Stimulated activated CD4-positive, alpha-beta T cell treated with anti-CD3 and anti-CD28 coated beads, Interleukin-4, amount 100 ng/mL, for 4 hours (primary cell): ENCODE data around the gene CELF5.

Source experiments
- DNase-seq, 2 experiments: peaks; one replicate each; pipeline ENCODE4 v3.0.0-alpha.2; 2020

CELF5 gene

DNA sequence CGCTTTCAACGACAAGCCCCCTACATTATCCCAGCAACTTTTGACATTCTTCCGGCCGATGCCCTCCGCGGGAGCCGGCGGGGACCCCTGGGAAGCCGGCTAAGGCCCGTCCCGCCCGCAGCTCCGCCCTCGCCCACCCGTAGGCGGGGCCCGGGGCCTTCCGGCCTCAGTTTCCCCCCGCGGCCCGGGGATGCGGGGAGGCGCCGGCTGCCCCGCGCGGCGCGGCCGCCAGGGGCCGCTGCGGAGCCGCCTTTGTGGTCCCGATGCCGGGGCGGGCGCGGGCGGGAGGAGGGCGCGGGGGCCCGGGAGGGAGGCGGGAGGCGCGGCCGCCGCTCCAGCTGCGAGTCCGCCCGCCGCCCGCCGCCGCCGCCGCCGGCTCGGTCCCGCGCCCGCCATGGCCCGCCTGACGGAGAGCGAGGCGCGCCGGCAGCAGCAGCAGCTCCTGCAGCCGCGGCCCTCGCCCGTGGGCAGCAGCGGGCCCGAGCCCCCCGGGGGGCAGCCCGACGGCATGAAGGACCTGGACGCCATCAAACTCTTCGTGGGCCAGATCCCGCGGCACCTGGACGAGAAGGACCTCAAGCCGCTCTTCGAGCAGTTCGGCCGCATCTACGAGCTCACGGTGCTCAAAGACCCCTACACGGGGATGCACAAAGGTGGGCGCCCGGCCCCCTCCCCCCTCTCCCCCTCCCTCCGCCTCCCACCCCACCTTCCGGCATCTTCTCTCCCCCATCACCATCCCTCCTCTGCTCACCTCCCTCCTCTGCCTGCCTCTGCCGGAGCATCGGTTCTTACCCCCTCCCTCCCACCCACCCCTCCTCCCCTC lies at the start of gene CELF5:
CELF5 (plus strand) TSS at position 316 of the 823 bp plus-strand sequence; CDS start at position 395, 79 bp downstream.
- peak; percentile 58 to 67 for DNase-seq

DNA sequence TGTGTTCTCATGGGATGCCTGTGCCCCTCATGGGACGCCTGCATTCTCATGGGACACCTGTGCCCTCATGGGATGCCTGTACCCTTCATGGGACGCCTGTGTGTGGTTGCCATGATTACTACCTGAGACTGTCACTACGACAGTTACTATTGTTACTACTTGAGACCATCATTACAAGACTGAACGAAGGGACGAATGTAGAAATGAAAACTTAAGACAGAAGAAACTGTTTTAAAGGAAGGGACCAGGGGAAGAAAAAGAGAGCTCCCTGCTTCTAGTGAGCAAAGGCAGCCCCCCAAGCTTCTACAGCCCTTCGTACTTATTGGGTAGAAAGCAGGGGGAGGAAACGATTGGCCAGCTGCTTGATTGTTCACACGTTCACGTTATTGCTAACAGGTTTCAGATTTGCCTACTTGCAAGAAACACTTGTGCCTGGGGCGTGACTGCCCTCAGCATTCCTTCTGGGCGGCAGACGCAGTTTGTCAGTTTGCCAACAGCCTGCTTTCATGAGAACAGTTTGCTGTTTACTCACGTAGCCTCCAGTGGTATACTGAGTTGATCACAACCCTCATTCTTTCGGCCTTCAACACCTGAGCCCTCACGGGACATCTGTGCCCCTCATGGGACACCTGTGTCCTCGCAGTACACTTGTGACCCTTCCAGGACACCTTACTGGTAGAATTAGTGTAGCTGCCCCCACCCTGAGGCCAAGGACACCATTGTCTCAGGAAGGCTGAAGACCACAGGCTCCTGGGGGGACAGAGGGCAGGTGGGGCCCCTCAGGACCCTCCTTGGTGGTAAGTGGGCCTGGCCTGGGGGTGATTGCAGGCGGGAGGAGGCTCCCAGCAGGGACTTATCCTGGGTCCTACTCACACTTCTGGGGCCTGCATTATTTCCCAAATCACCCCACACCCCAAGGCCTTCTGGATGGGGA lies 48.4 kb upstream of the CELF5 start:
- DNase-seq, result no peak

DNA sequence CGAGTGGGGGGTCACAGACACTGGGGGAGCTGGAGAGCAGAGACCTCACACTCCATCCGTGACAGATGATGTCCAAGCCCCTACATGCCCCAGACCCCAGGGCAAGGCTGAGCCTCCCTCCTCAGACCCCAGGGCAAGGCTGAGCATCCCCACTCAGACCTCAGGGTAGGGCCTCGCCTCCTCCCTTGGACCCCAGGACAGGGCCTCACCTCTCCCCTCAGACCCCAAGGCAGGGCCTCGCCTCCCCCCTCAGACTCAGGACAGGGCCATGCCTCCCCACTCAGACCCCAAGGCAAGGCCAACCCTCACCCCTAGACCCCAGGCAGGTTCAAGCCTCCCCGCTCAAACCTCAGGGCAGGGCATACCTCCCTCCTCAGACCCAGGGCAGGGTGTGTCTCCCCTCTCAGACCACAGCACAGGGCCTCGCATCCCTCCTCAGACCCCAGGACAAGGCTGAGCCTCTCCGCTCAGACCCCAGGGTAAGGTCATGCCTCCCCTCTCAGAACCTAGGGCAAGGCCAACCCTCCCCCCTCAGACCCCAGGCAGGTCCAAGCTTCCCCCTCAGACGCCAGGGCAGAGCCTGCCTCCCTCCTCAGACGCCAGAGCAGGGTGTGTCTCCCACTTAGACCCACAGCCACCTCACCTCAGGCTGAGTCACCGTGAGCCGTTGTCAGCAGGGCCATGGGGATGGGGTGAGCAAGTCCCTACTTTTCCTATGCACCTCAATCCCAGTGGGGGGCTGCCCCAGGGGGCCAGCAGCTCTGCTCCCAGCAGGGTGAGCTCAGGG lies 47.6 kb upstream of the CELF5 start:
- DNase-seq, result peak; percentile 57 to 77

DNA sequence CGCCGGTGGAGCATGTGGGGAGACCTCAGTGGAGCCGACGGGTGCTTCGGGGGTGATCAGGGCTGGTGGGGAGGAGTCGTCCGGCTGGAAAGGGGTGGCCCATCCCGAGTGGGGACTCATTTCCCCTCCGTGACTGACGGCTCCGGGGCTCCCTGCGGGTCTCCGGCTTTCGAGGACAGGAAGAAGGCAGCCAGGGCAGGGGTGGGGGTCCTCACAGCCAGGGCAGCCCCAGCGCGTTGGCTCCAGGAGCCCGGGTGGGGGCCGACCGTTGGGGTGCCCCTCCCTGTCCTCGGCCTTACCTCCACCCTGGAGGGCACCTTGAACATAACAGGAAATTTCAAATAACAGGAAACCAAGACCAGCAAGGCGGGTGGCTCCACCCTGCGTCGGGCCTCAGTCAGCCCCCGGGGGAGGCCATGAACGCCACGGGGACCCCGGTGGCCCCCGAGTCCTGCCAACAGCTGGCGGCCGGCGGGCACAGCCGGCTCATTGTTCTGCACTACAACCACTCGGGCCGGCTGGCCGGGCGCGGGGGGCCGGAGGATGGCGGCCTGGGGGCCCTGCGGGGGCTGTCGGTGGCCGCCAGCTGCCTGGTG lies 46.0 kb upstream of the CELF5 start, which contains the start of gene S1PR4:
S1PR4 (plus strand) TSS at position 393 of the 596 bp plus-strand sequence; CDS start at position 417, 24 bp downstream.
- peak; percentile 36 to 51 for DNase-seq

DNA sequence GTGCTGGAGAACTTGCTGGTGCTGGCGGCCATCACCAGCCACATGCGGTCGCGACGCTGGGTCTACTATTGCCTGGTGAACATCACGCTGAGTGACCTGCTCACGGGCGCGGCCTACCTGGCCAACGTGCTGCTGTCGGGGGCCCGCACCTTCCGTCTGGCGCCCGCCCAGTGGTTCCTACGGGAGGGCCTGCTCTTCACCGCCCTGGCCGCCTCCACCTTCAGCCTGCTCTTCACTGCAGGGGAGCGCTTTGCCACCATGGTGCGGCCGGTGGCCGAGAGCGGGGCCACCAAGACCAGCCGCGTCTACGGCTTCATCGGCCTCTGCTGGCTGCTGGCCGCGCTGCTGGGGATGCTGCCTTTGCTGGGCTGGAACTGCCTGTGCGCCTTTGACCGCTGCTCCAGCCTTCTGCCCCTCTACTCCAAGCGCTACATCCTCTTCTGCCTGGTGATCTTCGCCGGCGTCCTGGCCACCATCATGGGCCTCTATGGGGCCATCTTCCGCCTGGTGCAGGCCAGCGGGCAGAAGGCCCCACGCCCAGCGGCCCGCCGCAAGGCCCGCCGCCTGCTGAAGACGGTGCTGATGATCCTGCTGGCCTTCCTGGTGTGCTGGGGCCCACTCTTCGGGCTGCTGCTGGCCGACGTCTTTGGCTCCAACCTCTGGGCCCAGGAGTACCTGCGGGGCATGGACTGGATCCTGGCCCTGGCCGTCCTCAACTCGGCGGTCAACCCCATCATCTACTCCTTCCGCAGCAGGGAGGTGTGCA lies 45.3 kb upstream of the CELF5 start:
- DNase-seq, result peak in 1 of 2 experiments; percentile 45

DNA sequence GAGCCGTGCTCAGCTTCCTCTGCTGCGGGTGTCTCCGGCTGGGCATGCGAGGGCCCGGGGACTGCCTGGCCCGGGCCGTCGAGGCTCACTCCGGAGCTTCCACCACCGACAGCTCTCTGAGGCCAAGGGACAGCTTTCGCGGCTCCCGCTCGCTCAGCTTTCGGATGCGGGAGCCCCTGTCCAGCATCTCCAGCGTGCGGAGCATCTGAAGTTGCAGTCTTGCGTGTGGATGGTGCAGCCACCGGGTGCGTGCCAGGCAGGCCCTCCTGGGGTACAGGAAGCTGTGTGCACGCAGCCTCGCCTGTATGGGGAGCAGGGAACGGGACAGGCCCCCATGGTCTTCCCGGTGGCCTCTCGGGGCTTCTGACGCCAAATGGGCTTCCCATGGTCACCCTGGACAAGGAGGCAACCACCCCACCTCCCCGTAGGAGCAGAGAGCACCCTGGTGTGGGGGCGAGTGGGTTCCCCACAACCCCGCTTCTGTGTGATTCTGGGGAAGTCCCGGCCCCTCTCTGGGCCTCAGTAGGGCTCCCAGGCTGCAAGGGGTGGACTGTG lies 44.6 kb upstream of the CELF5 start:
- DNase-seq, result peak; percentile 34 to 42

DNA sequence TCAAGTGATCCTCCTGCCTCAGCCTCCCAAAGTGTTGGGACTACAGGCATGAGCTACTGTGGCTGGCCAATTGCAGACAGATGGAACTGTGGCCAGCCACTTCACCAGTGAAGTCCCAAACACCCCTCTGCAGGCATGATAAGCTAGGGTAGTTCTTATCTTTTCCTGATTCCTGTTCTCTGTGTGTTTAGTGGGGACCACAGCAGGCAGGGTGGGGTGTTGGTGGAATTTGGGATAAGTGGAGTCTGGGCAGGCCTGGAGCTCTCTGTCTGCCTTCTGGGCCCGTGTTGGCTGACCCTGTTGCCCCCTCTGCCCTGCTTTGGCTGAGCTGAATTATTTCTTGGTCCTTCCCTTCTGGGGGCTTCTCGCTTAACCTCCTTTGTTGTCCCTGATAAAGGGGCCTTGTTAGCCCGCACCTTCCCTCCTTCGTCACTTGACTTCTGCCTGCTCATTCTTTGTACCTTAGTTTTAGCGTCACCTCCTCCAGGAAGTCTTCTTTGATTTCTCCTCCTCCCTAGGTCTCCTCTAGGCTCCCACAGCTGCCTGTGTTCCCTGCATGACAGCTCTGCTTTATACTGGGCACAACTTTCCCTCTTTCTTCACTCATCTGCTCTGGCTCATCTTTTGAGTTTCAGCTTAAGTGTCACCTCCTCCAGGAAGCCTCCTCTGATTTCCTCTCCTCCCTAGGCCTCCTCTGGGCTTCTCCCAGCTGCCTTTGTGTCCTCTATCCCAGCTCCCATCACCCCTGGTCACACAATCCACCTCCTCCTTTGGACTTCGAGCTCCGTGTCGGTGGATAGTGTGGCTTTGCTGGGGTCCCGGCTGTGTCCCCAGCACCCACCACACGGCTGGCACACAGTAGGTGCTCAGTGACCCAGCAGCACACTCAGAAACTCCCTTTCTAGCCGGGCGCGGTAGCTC lies 40.5 kb upstream of the CELF5 start:
- DNase-seq, result no peak

DNA sequence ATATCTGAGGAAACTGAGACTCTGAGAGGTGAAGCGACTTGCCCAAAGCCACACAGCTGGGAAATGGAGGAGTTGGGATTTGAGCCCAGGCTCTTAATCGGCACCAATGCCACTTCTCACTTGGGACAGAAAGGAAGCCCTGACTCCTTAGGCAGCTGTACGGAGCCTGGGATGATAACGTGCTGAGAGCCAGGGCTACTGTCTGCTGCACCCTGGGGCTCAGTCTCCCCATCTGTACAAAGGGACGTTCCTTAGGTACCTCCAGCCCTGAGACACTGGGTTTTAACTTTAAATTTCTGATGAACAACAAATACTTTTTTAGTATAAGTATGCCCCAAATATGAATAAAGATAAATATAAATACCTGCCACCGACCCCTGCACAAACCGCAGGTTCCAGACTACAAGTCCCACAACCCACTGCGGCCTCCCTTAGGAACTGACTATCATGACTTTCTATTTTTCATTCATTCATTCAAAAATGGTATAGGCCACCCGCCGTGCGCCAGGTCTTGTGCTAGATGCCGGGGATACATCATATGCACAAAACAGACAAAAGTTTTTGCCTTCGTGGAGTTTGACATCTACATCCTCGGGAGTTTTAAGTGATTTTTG lies 39.5 kb upstream of the CELF5 start:
- DNase-seq, result peak in 1 of 2 experiments; percentile 59

DNA sequence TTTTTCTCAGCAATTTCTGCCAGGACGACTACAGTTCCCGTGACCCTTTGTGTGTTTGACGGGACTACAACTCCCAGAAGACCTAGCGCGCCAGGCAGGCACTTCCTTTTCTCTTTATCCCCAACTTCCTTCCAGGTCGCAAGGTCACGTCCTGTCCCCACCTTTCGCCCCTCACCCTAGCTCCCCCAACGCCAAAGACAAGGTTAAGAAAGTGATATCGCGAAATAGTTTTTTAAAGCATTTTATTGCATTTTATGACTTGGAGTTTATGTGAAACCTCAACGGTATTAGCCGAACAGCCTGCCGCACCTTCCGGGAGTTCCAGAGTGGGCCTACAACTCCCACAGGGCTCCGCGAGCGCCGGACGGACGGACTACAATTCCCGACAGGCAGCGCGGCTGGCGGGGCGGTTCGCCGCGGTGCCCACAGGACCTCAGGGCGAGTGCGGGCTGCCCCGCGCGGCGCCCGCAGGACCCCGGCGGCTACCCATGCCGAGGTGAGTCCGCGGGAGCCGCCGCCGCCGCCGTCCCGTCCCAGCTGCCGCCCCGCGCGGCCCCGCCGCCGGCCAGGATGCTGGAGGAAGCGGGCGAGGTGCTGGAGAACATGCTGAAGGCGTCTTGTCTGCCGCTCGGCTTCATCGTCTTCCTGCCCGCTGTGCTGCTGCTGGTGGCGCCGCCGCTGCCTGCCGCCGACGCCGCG lies 38.9 kb upstream of the CELF5 start, which contains the start of gene NCLN:
NCLN (plus strand) TSS at position 470 of the 699 bp plus-strand sequence; CDS start at position 571, 101 bp downstream.
- DNase-seq, result peak; percentile 93 to 95

DNA sequence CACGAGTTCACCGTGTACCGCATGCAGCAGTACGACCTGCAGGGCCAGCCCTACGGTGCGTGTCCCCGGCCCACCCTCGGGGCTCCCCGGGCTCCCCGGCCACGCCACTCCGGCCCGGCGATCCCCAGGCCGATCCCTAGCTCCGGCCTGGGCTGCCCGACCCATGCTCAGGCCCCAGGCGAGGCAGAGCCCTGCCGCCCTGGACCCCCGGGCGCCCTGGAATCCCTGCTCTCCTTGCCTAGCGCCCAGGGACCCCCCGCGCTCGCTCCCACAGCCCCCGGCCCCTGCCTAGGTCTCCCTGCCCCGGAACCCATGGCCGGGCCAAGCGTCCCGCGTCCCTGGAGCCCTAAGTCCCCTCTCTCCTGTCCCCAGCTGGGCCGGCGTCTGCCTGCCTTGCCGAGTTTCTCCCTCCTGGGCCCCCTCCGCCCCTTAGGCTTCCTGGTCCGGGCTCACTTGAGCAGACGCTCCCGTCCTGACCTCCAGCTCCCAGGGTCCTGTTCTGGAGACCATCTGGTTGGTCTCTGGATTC lies 38.2 kb upstream of the CELF5 start:
- DNase-seq, result no peak

DNA sequence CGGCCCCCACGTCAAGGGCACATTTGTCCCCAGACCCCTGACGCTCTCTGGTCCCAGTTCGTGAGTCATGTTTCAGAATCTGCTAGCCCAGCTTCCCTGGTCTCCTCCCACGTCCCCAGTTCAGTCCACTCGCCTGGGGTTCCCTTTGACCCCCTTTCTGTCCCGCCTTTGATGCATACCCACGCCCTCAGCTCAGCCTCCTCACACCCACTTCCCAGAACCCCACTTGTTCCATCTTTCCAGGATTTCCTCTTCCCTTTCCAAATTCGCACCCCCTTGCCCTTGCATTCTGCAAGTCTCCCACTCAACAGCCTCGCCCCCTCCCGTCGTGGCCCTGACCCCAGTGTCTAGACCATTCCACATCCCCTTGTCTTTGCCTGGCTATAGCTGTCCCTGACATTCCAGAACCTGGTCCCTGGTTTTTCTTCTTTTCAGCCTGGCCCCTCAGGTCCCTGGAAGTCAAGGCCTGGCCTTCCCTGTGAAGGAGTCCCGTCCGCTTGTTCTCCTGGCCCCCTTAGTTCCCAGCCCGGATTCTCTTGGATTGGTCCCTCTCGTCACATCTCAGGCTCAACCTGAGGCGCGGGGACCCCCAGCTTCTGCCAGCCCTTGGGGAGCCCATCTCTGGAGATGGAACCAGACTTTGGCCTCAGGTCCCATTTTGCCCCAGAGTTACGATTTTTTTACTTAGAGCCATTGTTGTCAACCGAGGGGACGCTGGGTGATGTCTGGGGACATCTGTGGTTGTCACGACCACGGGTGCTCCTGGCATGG lies 37.4 kb upstream of the CELF5 start:
- no peak for DNase-seq

DNA sequence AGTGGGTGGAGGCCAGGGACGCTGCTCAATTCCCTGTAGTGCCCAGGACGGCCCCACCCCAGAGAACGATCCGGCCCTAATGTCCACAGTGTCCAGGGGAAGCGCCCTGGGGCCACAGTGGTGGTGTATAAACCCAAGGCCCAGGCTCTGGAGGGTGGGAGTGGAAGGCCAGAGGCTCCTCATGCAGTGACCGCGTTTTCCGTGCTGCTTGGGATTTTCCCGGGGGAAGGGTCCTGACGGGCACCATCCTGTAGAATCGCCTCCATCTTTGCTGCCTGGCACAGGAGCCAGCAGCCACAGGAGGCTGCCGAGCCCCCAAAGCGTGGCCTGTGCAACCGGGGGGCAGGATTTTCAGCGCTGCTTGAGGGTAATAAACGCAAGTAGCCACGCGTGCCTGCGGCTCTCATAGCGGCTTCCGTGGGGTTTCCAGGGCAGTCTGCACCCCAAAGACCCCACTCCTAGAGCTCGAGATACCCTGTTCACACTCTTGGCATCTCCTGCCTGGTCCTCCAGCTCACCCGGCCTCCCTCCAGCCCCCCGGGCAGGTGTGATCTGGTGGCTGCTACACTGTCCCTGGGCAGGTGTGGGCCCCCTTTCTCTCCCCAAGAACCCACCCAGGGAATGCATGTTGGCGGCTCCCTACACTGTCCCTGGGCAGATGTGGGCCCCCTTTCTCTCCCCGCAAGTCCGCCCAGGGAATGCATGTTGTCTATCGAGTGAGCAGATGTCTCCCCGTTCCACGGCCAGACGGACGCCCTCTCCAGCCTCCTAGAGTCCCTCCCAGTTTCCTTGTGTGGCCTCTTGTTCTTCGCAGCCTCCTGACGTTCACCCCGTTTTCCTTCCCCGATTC lies 36.6 kb upstream of the CELF5 start:
- no peak for DNase-seq

DNA sequence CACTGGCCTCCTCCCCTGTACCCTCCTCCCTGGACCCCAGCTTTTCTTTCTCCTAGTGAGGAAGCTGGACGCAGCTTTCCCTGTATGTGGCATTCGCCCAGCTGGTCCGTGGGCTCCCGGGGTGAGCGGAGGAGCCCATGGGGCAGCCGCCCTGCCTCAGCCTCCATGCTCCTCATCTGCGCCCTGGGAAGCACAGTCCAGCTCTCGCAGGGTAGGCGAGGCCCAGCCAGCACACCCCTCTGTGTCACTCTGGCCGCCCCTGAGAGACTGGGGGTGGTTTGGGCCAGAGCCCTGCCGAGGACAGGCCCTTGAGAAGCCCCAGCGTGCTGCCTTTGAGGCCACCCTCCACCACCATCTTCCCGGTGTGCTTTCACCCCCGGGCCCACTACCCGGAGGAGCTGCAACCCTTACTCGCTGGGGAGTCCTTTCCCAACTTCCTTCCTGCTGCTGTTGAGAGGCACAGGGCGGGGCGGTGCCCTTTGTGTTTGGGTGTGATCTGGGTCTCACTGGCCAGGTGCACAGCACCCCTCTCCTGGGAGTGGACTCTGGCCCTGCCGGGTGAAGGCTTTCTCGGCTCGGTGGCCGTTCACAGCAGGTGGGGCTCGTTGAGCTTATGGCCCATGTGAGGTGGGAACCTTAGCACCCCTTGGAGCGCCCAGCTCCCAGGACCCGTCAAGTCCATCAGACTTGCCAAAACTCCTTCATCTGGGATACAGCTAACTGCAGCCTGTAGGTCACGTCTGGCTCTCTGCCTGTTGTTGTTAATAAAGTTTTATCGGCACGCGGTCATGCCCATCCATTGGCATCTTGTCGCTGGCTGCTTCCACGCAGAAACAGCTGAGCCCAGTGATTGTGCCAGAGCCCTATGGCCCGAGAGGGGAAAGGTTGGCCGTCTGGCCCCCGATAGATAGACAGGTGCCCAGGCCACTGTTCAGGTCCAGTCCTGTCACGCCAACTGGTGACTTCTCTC lies 35.5 kb upstream of the CELF5 start:
- no peak for DNase-seq

DNA sequence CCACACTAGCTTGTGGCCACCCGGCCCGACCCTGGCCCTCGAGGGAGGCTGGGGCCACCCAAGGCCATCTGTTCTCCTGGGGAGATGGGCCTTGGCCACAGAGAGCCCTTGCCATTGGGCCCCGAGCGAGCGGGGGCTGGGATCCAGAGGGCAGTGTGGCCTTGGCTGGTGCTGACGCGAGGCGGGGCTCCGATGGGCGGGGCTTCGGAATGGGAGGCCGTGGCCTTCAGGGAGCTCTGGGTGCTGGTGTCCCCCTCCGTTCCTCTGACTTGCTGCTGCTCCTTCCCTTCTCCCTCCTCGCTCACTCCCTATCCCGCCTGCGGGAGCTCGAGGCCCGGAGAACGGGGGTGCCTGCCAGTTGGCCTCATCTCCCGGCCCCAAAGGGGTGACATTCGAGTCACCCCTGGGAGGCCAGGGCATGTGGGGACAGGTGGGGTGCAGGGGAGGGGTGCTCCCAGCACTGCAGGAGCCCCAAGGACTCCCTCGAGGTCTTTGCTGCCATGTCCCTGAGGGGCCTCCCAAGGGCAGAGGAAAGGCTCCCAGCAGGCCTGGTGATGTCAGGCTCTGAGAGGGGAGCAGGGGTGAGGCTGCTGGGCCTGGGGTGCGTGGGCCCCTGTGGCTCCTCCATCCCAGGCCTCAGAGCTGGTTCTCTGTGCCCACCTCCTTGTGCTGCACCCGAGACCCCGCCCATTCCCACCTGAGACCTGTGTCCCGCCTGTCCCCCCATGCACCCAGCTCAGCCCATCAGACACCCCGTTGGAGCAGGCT lies 34.6 kb upstream of the CELF5 start:
- no peak for DNase-seq

DNA sequence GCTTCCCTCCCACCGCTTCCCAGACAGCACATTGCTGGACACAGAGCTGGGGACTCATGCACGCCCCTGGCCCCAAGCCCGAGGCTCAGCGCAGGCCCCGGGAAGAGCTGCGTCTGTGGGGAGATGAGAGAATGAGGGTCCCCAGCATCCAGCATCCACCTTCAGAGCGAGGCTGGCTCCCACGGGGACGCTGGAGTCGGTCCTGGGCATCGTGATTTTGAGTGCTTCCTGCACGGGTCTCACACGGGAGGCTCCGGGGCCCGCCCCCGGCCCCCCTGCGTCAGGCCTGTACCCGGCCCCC lies 34.0 kb upstream of the CELF5 start:
- DNase-seq, result no peak
